Body of pancreas (tissue), 4 donors: ENCODE data around the gene THBD. TPM values are rescaled to one million over a fixed set of nuclear protein-coding genes. Genes with fewer than 3 reads are reported as not detected.

Experiments used
- ATAC-seq: fragments of 150-250 bp; one replicate; pipeline ENCODE4 v1.9.1; 2016
- DNase-seq, 4 donors: peaks; one replicate each; pipeline ENCODE4 v3.0.0-alpha.2; 2019
- H3K27ac ChIP-seq, 4 donors: fragments of 200-600 bp; sonication (generic); 1 replicate in 3 of 4; 2 replicates in 1 of 4; pipeline versions ENCODE4 v1.5.1 to v1.6.1; 2016 to 2019; ENCODE audit warnings: mild to moderate bottlenecking in 1 of 4, mixed read lengths in 1 of 4, moderate library complexity in 1 of 4
- H3K27me3 ChIP-seq, 2 donors: fragments of 200-600 bp; sonication (generic); one replicate each; pipeline ENCODE4 v1.6.0; 2016; ENCODE audit warnings: mild to moderate bottlenecking in 1 of 2
- H3K36me3 ChIP-seq, 2 donors: fragments of 200-600 bp; sonication (generic); replicated peaks in 1 of 2; 2 replicates each; pipeline ENCODE4 v1.5.1; 2016; ENCODE audit warnings: low read depth in 2 of 2; ENCODE audit not compliant: insufficient read depth in 1 of 2
- H3K4me1 ChIP-seq: fragments of 200-600 bp; sonication (generic); one replicate; pipeline ENCODE4 v1.6.0; 2016
- H3K4me3 ChIP-seq, 2 donors: fragments of 200-600 bp; sonication (generic); 1 replicate in 1 of 2; 2 replicates in 1 of 2; pipeline ENCODE4 v1.5.1; 2016 to 2019
- H3K9me3 ChIP-seq, 3 donors: fragments of 200-600 bp; sonication (generic); 1 replicate in 2 of 3; 2 replicates in 1 of 3; pipeline ENCODE4 v1.5.1; 2016
- CTCF ChIP-seq, 7 experiments: fragments of 450-650 bp in 4 of 7; fragments of 200-600 bp in 3 of 7; sonication (generic) in 3 of 7; IDR thresholded peaks; one replicate each; pipeline ENCODE4 v1.5.1; 2016 to 2019; ENCODE audit warnings: antibody characterized with exemption in 7 of 7
- POLR2A ChIP-seq, 3 donors: fragments of 450-650 bp; IDR thresholded peaks; one replicate each; pipeline ENCODE4 v1.6.1; 2016; ENCODE audit warnings: antibody characterized with exemption in 3 of 3, mild to moderate bottlenecking in 2 of 3
- WGBS, 2 donors: methylation state at CpG; one replicate each; pipeline ENCODE4 v1.1.5; 2017; 5-methylcytosine and 5-hydroxymethylcytosine counted together
- intact Hi-C: fragments of 100-400 bp; cut with DNase I; formaldehyde crosslinking; loops from one replicate; pipeline ENCODE4 v1.15.1; 2023
- total RNA-seq, 2 donors: library from RNA; depleted of rRNA; stranded (reverse); fragments of >200 nt; gene quantifications; one replicate each; pipeline ENCODE4 v1.1.0, GENCODE V29; 2016

The THBD gene
- total RNA-seq, 2 donors from 2014 or later: 14.3 to 44.2 TPM

GRCh38 chr20:23037017-23037481, 12.4 kb downstream of the THBD start:
- Histone ChIP-seq H3K4me3 (no peak overlapping the region), H3K4me1 (no peaks in the 10 kb centered on the region), H3K27me3 (peaks cover 0 to 5% of the 10 kb centered on the region in 2 donors), H3K27ac (no peak overlapping the region), H3K9me3 (no peaks in the 10 kb centered on the region), H3K36me3 (no peaks in the 10 kb centered on the region)
- WGBS, 2 donors: 16 to 22% methylated on average over 3 of the region's 3 CpGs
- no peak for ATAC-seq
- TF ChIP-seq POLR2A (IDR thresholded peaks at IDR 0.05): no peak
- TF ChIP-seq CTCF (IDR thresholded peaks at IDR 0.05): no peak
- intact Hi-C loops: no loop called here
- no peak for DNase-seq

GRCh38 chr20:23036371-23036770, 13.1 kb downstream of the THBD start:
- ATAC-seq (no peak), DNase-seq (no peak)
- Histone ChIP-seq H3K27ac (no peak overlapping the region), H3K4me1 (no peaks in the 10 kb centered on the region), H3K4me3 (no peak overlapping the region), H3K9me3 (no peaks in the 10 kb centered on the region), H3K36me3 (no peaks in the 10 kb centered on the region), H3K27me3 (peaks cover 0 to 5% of the 10 kb centered on the region in 2 donors)
- intact Hi-C loops: no loop called here
- TF ChIP-seq CTCF (IDR thresholded peaks at IDR 0.05): no peak
- no peak for TF ChIP-seq POLR2A (IDR thresholded peaks at IDR 0.05)
- WGBS, 2 donors: 83 to 87% methylated on average over 11 of the region's 11 CpGs

- no peaks in the 10 kb centered on the region for H3K36me3 ChIP-seq
- intact Hi-C loops: no loop called here
- peaks cover 0 to 5% of the 10 kb centered on the region in 2 donors for H3K27me3 ChIP-seq
- DNase-seq (no peak), ATAC-seq (no peak)
- TF ChIP-seq CTCF (IDR thresholded peaks at IDR 0.05): no peak
- no peak for TF ChIP-seq POLR2A (IDR thresholded peaks at IDR 0.05)
- H3K27ac ChIP-seq: no peak overlapping the region
- 84 to 91% methylated on average over 32 to 37 of the region's 41 CpGs for WGBS, 2 donors
- no peaks in the 10 kb centered on the region for H3K9me3 ChIP-seq
- no peaks in the 10 kb centered on the region for H3K4me1 ChIP-seq
- H3K4me3 ChIP-seq: no peak overlapping the region
Measured at GRCh38 chr20:23035731-23036130, 13.7 kb downstream of the THBD start.

GRCh38 chr20:23034721-23035671, 14.5 kb downstream of the THBD start, which contains the start of gene SSTR4:
Gene SSTR4 (plus strand): TSS chr20:23035312. CDS start chr20:23035484, 172 bp downstream.
- no peaks in the 10 kb centered on the region for H3K36me3 ChIP-seq
- TF ChIP-seq POLR2A (IDR thresholded peaks at IDR 0.05) (no peak), CTCF (IDR thresholded peaks at IDR 0.05) (no peak)
- intact Hi-C loops: no loop called here
- no peak for DNase-seq
- no peaks in the 10 kb centered on the region for H3K4me1 ChIP-seq
- no peak within 1 kb of the TSS for H3K4me3 ChIP-seq
- 15 to 36% methylated on average over 23 to 79 of the region's 83 CpGs for WGBS, 2 donors
- peaks cover 0 to 5% of the 10 kb centered on the region in 2 donors for H3K27me3 ChIP-seq
- H3K9me3 ChIP-seq: no peaks in the 10 kb centered on the region
- ATAC-seq: no peak
- H3K27ac ChIP-seq: no peak within 1 kb of the TSS
